MM.1S (cell line): ENCODE data around the gene ABCB4.

Source experiments
- DNase-seq: peaks from one replicate; pipeline ENCODE4 v3.0.0-alpha.2; 2015
- H2AFZ ChIP-seq: fragments of 300-600 bp; sonication (generic); 2 replicates; pipeline ENCODE4 v1.6.0; 2016; ENCODE audit warnings: antibody characterized with exemption, low read length
- H3F3A ChIP-seq: fragments of 300-600 bp; sonication (generic); 2 replicates; pipeline ENCODE4 v1.6.1; 2016; ENCODE audit warnings: mild to moderate bottlenecking, antibody characterized with exemption, low read length, moderate library complexity, mixed read lengths; ENCODE audit not compliant: insufficient read depth
- H3K27ac ChIP-seq: fragments of 300-600 bp; sonication (generic); 2 replicates; pipeline ENCODE4 v1.5.1; 2016; ENCODE audit warnings: mild to moderate bottlenecking, low read length
- H3K27me3 ChIP-seq: fragments of 300-600 bp; sonication (generic); replicated peaks from 2 replicates; pipeline ENCODE4 v1.6.0; 2016; ENCODE audit warnings: low read length; ENCODE audit not compliant: insufficient read depth
- H3K36me3 ChIP-seq: fragments of 300-600 bp; sonication (generic); replicated peaks from 2 replicates; pipeline ENCODE4 v1.6.1; 2016; ENCODE audit warnings: mild to moderate bottlenecking, low read length, mixed read lengths; ENCODE audit not compliant: insufficient read depth
- H3K4me1 ChIP-seq: fragments of 300-600 bp; sonication (generic); 2 replicates; pipeline ENCODE4 v1.6.1; 2016; ENCODE audit warnings: low read length, mixed read lengths
- H3K4me2 ChIP-seq: fragments of 300-600 bp; sonication (generic); 2 replicates; pipeline ENCODE4 v1.6.0; 2016; ENCODE audit warnings: low read depth, low read length
- H3K4me3 ChIP-seq: fragments of 300-600 bp; sonication (generic); 2 replicates; pipeline ENCODE4 v1.5.1; 2016; ENCODE audit warnings: low read length, mixed read lengths
- H3K79me2 ChIP-seq: fragments of 300-600 bp; sonication (generic); 2 replicates; pipeline ENCODE4 v1.6.1; 2016; ENCODE audit warnings: mixed run types, low read length, mixed read lengths
- H3K9ac ChIP-seq: fragments of 300-600 bp; sonication (generic); 2 replicates; pipeline ENCODE4 v1.6.1; 2016; ENCODE audit warnings: low read length, mixed read lengths
- H3K9me2 ChIP-seq: fragments of 300-600 bp; sonication (generic); replicated peaks from 2 replicates; pipeline ENCODE4 v1.6.1; 2016; ENCODE audit warnings: mild to moderate bottlenecking, low read length, mixed read lengths; ENCODE audit not compliant: insufficient read depth
- H3K9me3 ChIP-seq: fragments of 300-600 bp; sonication (generic); replicated peaks from 2 replicates; pipeline ENCODE4 v1.6.1; 2016; ENCODE audit warnings: mild to moderate bottlenecking, low read length, mixed read lengths; ENCODE audit not compliant: insufficient read depth
- H4K20me1 ChIP-seq: fragments of 300-600 bp; sonication (generic); 2 replicates; pipeline ENCODE4 v1.6.1; 2016; ENCODE audit warnings: mild to moderate bottlenecking, low read length, moderate library complexity, mixed read lengths; ENCODE audit not compliant: insufficient read depth
- CTCF ChIP-seq: fragments of 300-600 bp; sonication (generic); IDR thresholded peaks from 2 replicates; pipeline ENCODE4 v1.5.1; 2016; ENCODE audit warnings: antibody characterized with exemption, low read length, mixed read lengths
- EZH2 ChIP-seq: fragments of 300-600 bp; sonication (generic); optimal IDR thresholded peaks from 2 replicates; pipeline ENCODE3; 2017; ENCODE audit warnings: low read depth, mild to moderate bottlenecking, antibody characterized with exemption, low read length, mixed read lengths
- EZH2phosphoT487 ChIP-seq: fragments of 300-600 bp; sonication (generic); IDR thresholded peaks from 2 replicates; pipeline ENCODE4 v1.6.1; 2018; ENCODE audit warnings: antibody characterized with exemption, low read length

ABCB4 gene

GRCh38 chr7:87424075-87424474 is 51.4 kb downstream of the ABCB4 start:
- no peak overlapping the region for H2AFZ ChIP-seq
- no peak overlapping the region for H3K4me2 ChIP-seq
- H3K79me2 ChIP-seq: no peaks in the 10 kb centered on the region
- H4K20me1 ChIP-seq: no peaks in the 10 kb centered on the region
- no peaks in the 10 kb centered on the region for H3K27me3 ChIP-seq
- no peaks in the 10 kb centered on the region for H3K9me2 ChIP-seq
- H3K4me3 ChIP-seq: no peak overlapping the region
- H3K36me3 ChIP-seq: no peaks in the 10 kb centered on the region
- TF ChIP-seq EZH2 (no peak), EZH2phosphoT487 (no peak), CTCF (no peak)
- H3K4me1 ChIP-seq: 0 out of 2 replicates have a peak, but pooled peaks cover 4% of the 10 kb centered on the region
- no peaks in the 10 kb centered on the region for H3F3A ChIP-seq
- no peak overlapping the region for H3K27ac ChIP-seq
- H3K9ac ChIP-seq: no peak overlapping the region
- DNase-seq: no peak
- H3K9me3 ChIP-seq: no peaks in the 10 kb centered on the region

- no peak for DNase-seq
- H3K9ac ChIP-seq: no peak overlapping the region
- H4K20me1 ChIP-seq: no peaks in the 10 kb centered on the region
- no peaks in the 10 kb centered on the region for H3K79me2 ChIP-seq
- no peak overlapping the region for H3K27ac ChIP-seq
- H3K4me2 ChIP-seq: no peak overlapping the region
- H3K36me3 ChIP-seq: no peaks in the 10 kb centered on the region
- no peaks in the 10 kb centered on the region for H3K4me1 ChIP-seq
- no peak for TF ChIP-seq CTCF
- TF ChIP-seq EZH2: no peak
- TF ChIP-seq EZH2phosphoT487: no peak
- no peaks in the 10 kb centered on the region for H3K9me3 ChIP-seq
- H2AFZ ChIP-seq: no peak overlapping the region
- H3K9me2 ChIP-seq: no peaks in the 10 kb centered on the region
- H3F3A ChIP-seq: no peaks in the 10 kb centered on the region
- H3K4me3 ChIP-seq: no peak overlapping the region
- H3K27me3 ChIP-seq: no peaks in the 10 kb centered on the region
These were observed 55.3 kb downstream of the ABCB4 start for GRCh38 chr7:87420173-87420572.

- no peak overlapping the region for H2AFZ ChIP-seq
- H3K4me3 ChIP-seq: no peak overlapping the region
- no peaks in the 10 kb centered on the region for H3K9me2 ChIP-seq
- H3K9me3 ChIP-seq: no peaks in the 10 kb centered on the region
- no peaks in the 10 kb centered on the region for H3K4me1 ChIP-seq
- TF ChIP-seq EZH2phosphoT487: no peak
- TF ChIP-seq CTCF: peak; percentile 68
- H3K4me2 ChIP-seq: no peak overlapping the region
- no peaks in the 10 kb centered on the region for H3K36me3 ChIP-seq
- no peaks in the 10 kb centered on the region for H3K79me2 ChIP-seq
- DNase-seq: peak; percentile 72
- no peak overlapping the region for H3K27ac ChIP-seq
- H3K9ac ChIP-seq: no peak overlapping the region
- no peaks in the 10 kb centered on the region for H3K27me3 ChIP-seq
- H3F3A ChIP-seq: no peaks in the 10 kb centered on the region
- no peaks in the 10 kb centered on the region for H4K20me1 ChIP-seq
These were observed 58.5 kb downstream of the ABCB4 start for GRCh38 chr7:87416682-87417587.
